ENCODE measurements around the gene MYL3.

DNA sequence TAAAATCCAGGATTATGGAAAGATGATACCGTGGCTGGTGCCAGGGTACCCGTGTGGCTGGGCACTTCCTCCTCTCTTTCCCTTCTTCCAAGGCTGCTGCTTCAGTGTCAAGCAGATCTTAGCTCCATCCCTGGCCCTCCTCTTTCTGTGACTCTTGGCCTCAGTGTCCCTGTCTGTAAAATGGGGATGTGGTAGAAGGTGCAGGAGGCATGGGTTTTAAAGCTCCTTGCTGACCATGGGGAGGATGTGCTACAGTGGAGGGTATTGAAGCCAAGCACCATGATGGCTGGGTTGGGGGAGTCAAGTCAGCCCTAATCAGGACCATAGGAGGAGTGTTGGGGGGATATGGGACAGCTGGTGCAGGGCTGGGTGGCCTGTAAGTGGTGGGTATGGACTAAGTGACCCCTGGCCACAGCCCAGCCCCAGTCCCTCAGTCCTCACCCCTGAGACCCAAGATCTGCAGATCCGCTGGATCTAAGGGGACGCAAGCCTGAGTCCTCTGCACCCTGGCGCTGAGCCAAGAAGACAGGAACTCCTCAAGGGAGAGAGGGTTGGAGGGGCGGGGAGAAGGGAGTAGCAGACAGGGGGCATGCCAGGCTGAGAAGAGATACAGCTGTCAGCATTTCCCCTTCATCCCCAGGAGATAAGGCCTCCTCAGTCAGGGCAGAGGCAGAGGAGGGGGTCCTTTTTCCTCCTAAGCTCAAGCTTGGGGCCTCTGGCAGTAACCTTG, 26.3 kb upstream of the MYL3 start:
- TF ChIP-seq CTCF (conservative IDR thresholded peaks at IDR 0.05; ENCODE audit: low read depth, low read length) (no peak), EZH2 (IDR thresholded peaks at IDR 0.05; ENCODE audit: low read length, unreplicated experiment) (no peak)
